SKM-1 (cell line): ENCODE data around the gene KRTAP4-1.
"Not testable (repeated sequence)": the region's sequence is repeated elsewhere in the genome, so short reads cannot be mapped to it uniquely, and the experiment has no call there.

ENCODE experiments used
- DNase-seq: peaks from one replicate; lab custom pipeline; 2025; ENCODE audit not compliant: unreplicated experiment; lab: John Stamatoyannopoulos, UW

Gene KRTAP4-1

GRCh38 chr17:41184480-41184961, at the start of gene KRTAP4-1:
KRTAP4-1 (minus strand) TSS chr17:41184911; CDS start chr17:41184854, 57 bp downstream.
- no peak for DNase-seq

GRCh38 chr17:41232399-41233105, 47.8 kb upstream of the KRTAP4-1 start, which contains the start of gene KRTAP9-3:
KRTAP9-3 (plus strand) TSS chr17:41232449; CDS start chr17:41232502, 53 bp downstream.
- DNase-seq = not testable (repeated sequence)

- DNase-seq = no peak
Measured at GRCh38 chr17:41231731-41232130, 47.0 kb upstream of the KRTAP4-1 start.

- DNase-seq = no peak
Measured at GRCh38 chr17:41230094-41230493, 45.4 kb upstream of the KRTAP4-1 start.

GRCh38 chr17:41226598-41227095, 41.9 kb upstream of the KRTAP4-1 start, which contains the start of gene KRTAP9-2:
KRTAP9-2 (plus strand) TSS chr17:41226648; CDS start chr17:41226655, 7 bp downstream.
- DNase-seq = not testable (repeated sequence)

GRCh38 chr17:41226051-41226450, 41.3 kb upstream of the KRTAP4-1 start:
- DNase-seq = no peak

GRCh38 chr17:41223821-41224220, 39.1 kb upstream of the KRTAP4-1 start:
- no peak for DNase-seq

GRCh38 chr17:41215681-41216080, 31.0 kb upstream of the KRTAP4-1 start:
- no peak for DNase-seq

GRCh38 chr17:41212524-41213169, 27.9 kb upstream of the KRTAP4-1 start:
- DNase-seq = no peak

- no peak for DNase-seq
Measured at GRCh38 chr17:41211845-41212466, 27.2 kb upstream of the KRTAP4-1 start.

- DNase-seq = no peak
Measured at GRCh38 chr17:41199421-41200078, 14.8 kb upstream of the KRTAP4-1 start.

- DNase-seq = no peak
Measured at GRCh38 chr17:41196068-41196467, 11.4 kb upstream of the KRTAP4-1 start.

GRCh38 chr17:41190328-41190727, 5.6 kb upstream of the KRTAP4-1 start:
- no peak for DNase-seq

GRCh38 chr17:41189837-41190318, 5.2 kb upstream of the KRTAP4-1 start, which contains the start of gene KRTAP9-1:
KRTAP9-1 (plus strand) TSS chr17:41189887; CDS start chr17:41189887, 0 bp downstream.
- DNase-seq = not testable (repeated sequence)

GRCh38 chr17:41186872-41187271, 2.2 kb upstream of the KRTAP4-1 start:
- no peak for DNase-seq

- DNase-seq = no peak
Measured at GRCh38 chr17:41185001-41185400, 290 bp upstream of the KRTAP4-1 start.

- DNase-seq = no peak
Measured at GRCh38 chr17:41178843-41179616, 5.7 kb downstream of the KRTAP4-1 start.

- DNase-seq = no peak
Measured at GRCh38 chr17:41178341-41178740, 6.4 kb downstream of the KRTAP4-1 start.

- no peak for DNase-seq
Measured at GRCh38 chr17:41177727-41178271, 6.9 kb downstream of the KRTAP4-1 start, which contains the start of gene KRTAP4-2. KRTAP4-2 (minus strand) TSS chr17:41178221; CDS start chr17:41178164, 57 bp downstream.
